GM19324 (cell line): ENCODE measurements around the gene MMP1.
"Not testable (repeated sequence)": the region's sequence is repeated elsewhere in the genome, so short reads cannot be mapped to it uniquely, and the experiment has no call there.

ENCODE experiments used
- ATAC-seq: cut with Tn5 transposase; IDR thresholded peaks from one replicate; pipeline ENCODE4 v1.9.1; 2021; ENCODE audit warnings: mild to moderate bottlenecking, moderate library complexity; ENCODE audit not compliant: unreplicated experiment, low FRiP score

MMP1 gene

GRCh38 chr11:102763440-102763839 lies 34.5 kb downstream of the MMP1 start:
- ATAC-seq = no peak

DNA sequence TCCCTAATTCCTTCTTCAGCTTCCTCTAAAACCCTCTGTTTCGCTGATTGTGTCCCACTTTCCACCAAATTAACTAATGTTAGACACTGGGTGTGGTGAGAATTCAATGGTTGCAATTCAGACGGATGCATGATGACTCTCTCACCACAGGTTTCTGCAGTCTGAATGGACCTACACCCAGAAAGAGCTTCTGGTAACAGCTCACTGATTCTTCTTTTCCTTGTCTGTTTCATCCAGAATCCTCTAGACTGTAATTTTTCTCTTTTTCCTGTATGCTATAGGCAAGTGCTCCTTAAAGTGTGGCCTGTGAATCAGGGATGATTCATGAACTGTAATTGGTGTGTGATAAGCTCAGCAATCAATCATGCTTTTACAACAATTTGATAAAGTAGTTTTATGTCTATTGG lies 35.6 kb downstream of the MMP1 start:
- no peak for ATAC-seq

GRCh38 chr11:102761646-102762238 lies 36.2 kb downstream of the MMP1 start:
- ATAC-seq = no peak

- no peak for ATAC-seq
These were observed 37.5 kb downstream of the MMP1 start for GRCh38 chr11:102760344-102761035.

GRCh38 chr11:102757823-102758549 lies 40.0 kb downstream of the MMP1 start:
- no peak for ATAC-seq

DNA sequence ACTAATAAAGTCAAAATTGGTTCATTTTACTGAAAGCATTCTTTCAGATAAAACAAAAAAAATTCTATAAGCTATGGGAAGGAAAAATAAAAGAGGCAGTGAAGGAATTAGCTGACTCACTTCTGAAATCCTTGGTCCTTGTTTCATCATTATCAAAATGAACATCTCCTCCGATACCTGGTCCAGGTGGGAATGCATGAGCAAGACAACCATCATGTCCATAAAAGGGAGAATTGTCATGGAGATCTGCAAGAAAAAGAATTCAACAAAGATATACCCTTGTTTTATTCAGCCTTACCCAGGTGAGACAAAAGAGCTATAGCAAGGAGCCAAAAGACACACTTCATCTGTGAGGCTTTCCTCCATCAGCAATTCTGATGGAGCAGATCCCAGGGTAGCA lies 44.7 kb downstream of the MMP1 start:
- no peak for ATAC-seq

- ATAC-seq = no peak
These were observed 46.3 kb downstream of the MMP1 start for GRCh38 chr11:102751673-102752072.

DNA sequence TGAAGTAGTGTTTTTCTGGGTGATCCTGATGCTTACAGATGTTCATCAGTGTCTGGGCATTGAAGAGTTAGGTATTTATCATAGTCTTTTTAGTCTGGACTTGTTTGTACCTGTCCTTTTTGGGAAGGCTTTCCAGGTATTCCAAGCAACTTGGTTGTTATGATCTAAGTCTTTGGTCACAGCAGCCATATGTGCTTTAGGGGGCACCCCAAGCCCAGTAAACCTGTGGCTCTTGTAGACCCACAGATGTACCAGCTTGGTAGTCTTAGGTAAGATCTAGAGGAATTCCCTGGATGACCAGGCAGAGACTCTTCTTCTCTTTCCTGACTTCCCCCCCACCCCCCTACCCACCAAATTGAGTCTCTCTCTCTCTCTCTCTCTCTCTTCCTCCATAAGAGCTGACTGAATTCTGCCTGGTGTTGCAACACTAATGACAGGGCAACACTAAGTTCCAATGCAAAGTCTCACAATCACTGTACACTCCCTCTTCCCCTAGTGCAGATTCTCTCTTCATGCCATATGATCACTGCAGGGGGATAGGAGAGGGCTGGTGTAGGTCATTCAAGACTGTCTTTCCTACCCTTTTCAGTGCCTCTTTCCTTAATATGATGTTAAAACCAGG lies 48.7 kb downstream of the MMP1 start:
- ATAC-seq = no peak

GRCh38 chr11:102746746-102747578 lies 51.0 kb downstream of the MMP1 start:
- ATAC-seq = not testable (repeated sequence)
